K562 (cell line): ENCODE measurements around the gene DOCK8. TPM values are rescaled to one million over a fixed set of nuclear protein-coding genes. Genes with fewer than 3 reads are reported as not detected.

Experiments used
- BRF1 ChIP-seq: IDR thresholded peaks from 3 replicates; pipeline ENCODE4 v1.6.1; 2011; ENCODE audit warnings: borderline replicate concordance, mild to moderate bottlenecking; ENCODE audit not compliant: insufficient read length; ENCODE audit errors: extremely low read depth
- CEBPB ChIP-seq: fragments of 450-650 bp; IDR thresholded peaks from 2 replicates; pipeline ENCODE4 v1.6.1; 2016; ENCODE audit warnings: missing genetic modification characterization, missing compliant biosample characterization
- DACH1 ChIP-seq: fragments of 450-650 bp; IDR thresholded peaks from 2 replicates; pipeline ENCODE4 v1.6.1; 2018; ENCODE audit not compliant: partially characterized antibody
- E2F1 ChIP-seq: sonication (generic); formaldehyde crosslinking; IDR thresholded peaks from 2 replicates; pipeline ENCODE4 v1.8.1; 2023; ENCODE audit warnings: mild to moderate bottlenecking, missing genetic modification reagents, moderate library complexity
- E2F4 ChIP-seq: sonication (generic); formaldehyde crosslinking; IDR thresholded peaks from 2 replicates; pipeline ENCODE4 v1.8.0; 2022; ENCODE audit warnings: mild to moderate bottlenecking, low read depth, missing genetic modification reagents
- ESRRA ChIP-seq: fragments of 450-650 bp; IDR thresholded peaks from 2 replicates; pipeline ENCODE4 v1.6.1; 2014; ENCODE audit warnings: low read depth, mild to moderate bottlenecking, moderate library complexity, borderline replicate concordance
- FOXJ2 ChIP-seq: fragments of 200-800 bp; sonication (Bioruptor generic); IDR thresholded peaks from 2 replicates; pipeline ENCODE4 v1.6.1; 2016; ENCODE audit warnings: missing genetic modification characterization, missing compliant biosample characterization
- FOXJ3 ChIP-seq: sonication (generic); formaldehyde crosslinking; IDR thresholded peaks from 2 replicates; pipeline ENCODE4 v1.4.0; 2020; ENCODE audit warnings: mild to moderate bottlenecking, missing genetic modification reagents
- MYNN ChIP-seq, 2 experiments: sonication (generic); formaldehyde crosslinking in 1 of 2; IDR thresholded peaks; 2 replicates each; pipeline versions ENCODE4 v1.5.0 to v1.6.1; 2016 to 2020; ENCODE audit warnings: antibody characterized with exemption in 1 of 2, missing genetic modification reagents in 1 of 2
- NCOA4 ChIP-seq: fragments of 450-650 bp; IDR thresholded peaks from 2 replicates; pipeline ENCODE4 v1.6.1; 2018; ENCODE audit warnings: mild to moderate bottlenecking; ENCODE audit not compliant: partially characterized antibody
- NFIX ChIP-seq: fragments of 250-450 bp; sonication (Bioruptor Pico); IDR thresholded peaks from 2 replicates; pipeline ENCODE4 v1.4.0; 2020; ENCODE audit warnings: low read depth, mild to moderate bottlenecking, moderate library complexity
- RNF2 ChIP-seq: sonication (generic); IDR thresholded peaks from 2 replicates; pipeline ENCODE4 v1.6.1; 2016
- SMAD3 ChIP-seq: fragments of 450-650 bp; formaldehyde crosslinking; conservative IDR thresholded peaks from 2 replicates; pipeline ENCODE4 v1.4.0; 2020; ENCODE audit warnings: mild to moderate bottlenecking
- SMARCA5 ChIP-seq: fragments of 450-650 bp; IDR thresholded peaks from 2 replicates; pipeline ENCODE4 v1.6.1; 2016
- SREBF1 ChIP-seq: fragments of 150-350 bp; IDR thresholded peaks from 2 replicates; pipeline ENCODE4 v1.6.1; 2014; ENCODE audit warnings: antibody characterized with exemption, low read depth, low read length, borderline replicate concordance
- TGIF2 ChIP-seq: sonication (generic); formaldehyde crosslinking; IDR thresholded peaks from 2 replicates; pipeline ENCODE4 v1.8.1; 2022; ENCODE audit warnings: mild to moderate bottlenecking, missing genetic modification reagents, moderate library complexity
- THAP12 ChIP-seq: fragments of 250-450 bp; sonication (Bioruptor Pico); IDR thresholded peaks from 2 replicates; pipeline ENCODE4 v1.9.0; 2021; ENCODE audit warnings: mild to moderate bottlenecking, inconsistent platforms
- ZNF212 ChIP-seq: fragments of 450-650 bp; formaldehyde crosslinking; IDR thresholded peaks from 2 replicates; pipeline ENCODE4 v1.4.0; 2020; ENCODE audit warnings: mild to moderate bottlenecking
- ZNF76 ChIP-seq: fragments of 250-450 bp; sonication (Bioruptor Pico); IDR thresholded peaks from 2 replicates; pipeline ENCODE4 v1.4.0; 2020; ENCODE audit warnings: mild to moderate bottlenecking, moderate library complexity, borderline replicate concordance
- polyA plus RNA-seq, 8 experiments: library from polyadenylated mRNA; depleted of rRNA in 4 of 8; stranded (reverse) in 5 of 8; unstranded in 3 of 8; fragments of >200 nt; fragmentation: Nextera tagmentation in 2 of 8; fragmentation: Illumina TruSeq in 1 of 8; extraction: Ambion mirVana in 2 of 8; extraction: Trizol in 1 of 8; gene quantifications; 2 replicates each; pipeline versions ENCODE4 v1.2.1 to v1.2.3, GENCODE V29; 2011 to 2014; ENCODE audit warnings: inconsistent platforms in 1 of 8, missing spikeins in 1 of 8
- total RNA-seq, 7 experiments: library from RNA; depleted of rRNA in 6 of 7; stranded (reverse); fragments of >200 nt in 6 of 7; fragmentation: Illumina TruSeq in 2 of 7; extraction: Trizol in 2 of 7; gene quantifications; 2 replicates each; pipeline versions ENCODE4 v1.2.1 to v1.2.3, GENCODE V29; 2011 to 2021; ENCODE audit warnings: low replicate concordance in 1 of 7

The DOCK8 gene
- total and polyA plus RNA-seq, 9 of the 15 experiments (the other 6 are each of a cell fraction or from before 2014, with no cell fraction given) = 14.4 to 53.8 (median 25.1) TPM

GRCh38 chr9:259405-260404 is 45.0 kb downstream of the DOCK8 start (continued):
- TF ChIP-seq ZNF212 = no peak
- no peak for TF ChIP-seq BRF1
- TF ChIP-seq SMAD3 = no peak
- TF ChIP-seq E2F4 (CRISPR knock-in tag) = no peak
- peak; percentile 28; the same call in 1 of the 2 replicates for TF ChIP-seq ESRRA
- no peak for TF ChIP-seq DACH1
- TF ChIP-seq SREBF1 = no peak
- no peak for TF ChIP-seq CEBPB (tag)
- 0 out of 2 replicates have a peak, but pooled peaks have one; percentile 11 for TF ChIP-seq MYNN (IDR thresholded peaks at IDR 0.05)
- no peak for TF ChIP-seq MYNN (CRISPR knock-in tag; IDR thresholded peaks at IDR 0.05)
- TF ChIP-seq RNF2 = no peak
- no peak for TF ChIP-seq SMARCA5
- no peak for TF ChIP-seq E2F1 (CRISPR knock-in tag)
- no peak for TF ChIP-seq NFIX
- TF ChIP-seq FOXJ3 = no peak
- no peak for TF ChIP-seq TGIF2 (CRISPR knock-in tag)
- TF ChIP-seq ZNF76 (CRISPR knock-in tag) = no peak
- no peak for TF ChIP-seq THAP12
- TF ChIP-seq NCOA4 = no peak
- no peak for TF ChIP-seq FOXJ2 (tag)
